GM18505 (cell line): Measurements from ENCODE around the gene DPEP2NB.

Experiments
- ATAC-seq: cut with Tn5 transposase; IDR thresholded peaks from one replicate; pipeline ENCODE4 v1.9.1; 2021; ENCODE audit not compliant: unreplicated experiment
- POLR2A ChIP-seq: IDR thresholded peaks from 4 replicates; pipeline ENCODE4 v1.6.1; 2011; ENCODE audit warnings: borderline replicate concordance; ENCODE audit not compliant: insufficient read depth, insufficient read length; ENCODE audit errors: extremely low read depth

The DPEP2NB gene

GRCh38 chr16:68015681-68016080 lies at the start of gene DPEP2NB:
TSS of gene DPEP2NB (minus strand) at chr16:68015911. CDS start at chr16:68015770, 141 bp downstream.
- ATAC-seq: no peak
- no peak for TF ChIP-seq POLR2A

- no peak for TF ChIP-seq POLR2A
- no peak for ATAC-seq
Measured at GRCh38 chr16:68064791-68065365, 49.2 kb upstream of the DPEP2NB start.

GRCh38 chr16:68062910-68063393 lies 47.2 kb upstream of the DPEP2NB start:
- ATAC-seq: no peak
- no peak for TF ChIP-seq POLR2A

GRCh38 chr16:68061396-68061795 lies 45.7 kb upstream of the DPEP2NB start:
- TF ChIP-seq POLR2A: no peak
- ATAC-seq: no peak

GRCh38 chr16:68059804-68060203 lies 44.1 kb upstream of the DPEP2NB start:
- no peak for TF ChIP-seq POLR2A
- no peak for ATAC-seq

- no peak for ATAC-seq
- TF ChIP-seq POLR2A: no peak
Measured at GRCh38 chr16:68055395-68055794, 39.7 kb upstream of the DPEP2NB start.

- TF ChIP-seq POLR2A: no peak
- ATAC-seq: no peak
Measured at GRCh38 chr16:68049449-68049848, 33.7 kb upstream of the DPEP2NB start.

GRCh38 chr16:68047987-68048386 lies 32.3 kb upstream of the DPEP2NB start:
- no peak for ATAC-seq
- TF ChIP-seq POLR2A: no peak

GRCh38 chr16:68046106-68046505 lies 30.4 kb upstream of the DPEP2NB start:
- ATAC-seq: no peak

GRCh38 chr16:68041783-68042182 lies 26.1 kb upstream of the DPEP2NB start:
- no peak for ATAC-seq
- no peak for TF ChIP-seq POLR2A

More at GRCh38 chr16:68046106-68046505, 30.4 kb upstream of the DPEP2NB start:
- no peak for TF ChIP-seq POLR2A

GRCh38 chr16:68040506-68041288 lies 25.0 kb upstream of the DPEP2NB start:
- TF ChIP-seq POLR2A: no peak
- ATAC-seq: no peak

- TF ChIP-seq POLR2A: no peak
- ATAC-seq: no peak
Measured at GRCh38 chr16:68037841-68038597, 22.3 kb upstream of the DPEP2NB start.

- no peak for ATAC-seq
- TF ChIP-seq POLR2A: no peak
Measured at GRCh38 chr16:68035227-68035626, 19.5 kb upstream of the DPEP2NB start.
